ENCODE results near the gene FAM177B.

The FAM177B gene

GRCh38 chr1:222788402-222789156, 51.6 kb downstream of the FAM177B start:
- DNase-seq = no peak

- DNase-seq = no peak
Measured at GRCh38 chr1:222790115-222790514, 53.1 kb downstream of the FAM177B start.

- no peak for DNase-seq
Measured at GRCh38 chr1:222790520-222790919, 53.5 kb downstream of the FAM177B start.

- DNase-seq = no peak
Measured at GRCh38 chr1:222791006-222791710, 54.2 kb downstream of the FAM177B start.

- no peak for DNase-seq
Measured at GRCh38 chr1:222792744-222793143, 55.7 kb downstream of the FAM177B start.

- no peak for DNase-seq
Measured at GRCh38 chr1:222794656-222795474, 57.9 kb downstream of the FAM177B start.

GRCh38 chr1:222798116-222798515, 61.1 kb downstream of the FAM177B start:
- no peak for DNase-seq

- DNase-seq = no peak
Measured at GRCh38 chr1:222798975-222799374, 62.0 kb downstream of the FAM177B start.

Measured in KG1 (cell line).